Aorta (tissue), 5 donors: ENCODE results near the gene ANKRD23. TPM values are rescaled to one million over a fixed set of nuclear protein-coding genes. Genes with fewer than 3 reads are reported as not detected.

Source experiments
- ATAC-seq: fragments of 200-7000 bp; cut with Tn5 transposase; one replicate; pipeline ENCODE4 v1.9.1; 2022; ENCODE audit warnings: moderate library complexity; ENCODE audit not compliant: low FRiP score
- DNase-seq, 2 donors: peaks; one replicate each; pipeline ENCODE4 v3.0.0-alpha.2; 2020
- H3K27ac ChIP-seq, 2 donors: one replicate each; pipeline ENCODE4 v1.5.1; 2013; ENCODE audit warnings: low read length in 2 of 2, mild to moderate bottlenecking in 2 of 2, moderate library complexity in 2 of 2, control low read depth in 1 of 2, inconsistent platforms in 1 of 2, low read depth in 1 of 2
- H3K27me3 ChIP-seq, 2 donors: one replicate each; pipeline ENCODE4 v1.6.1; 2013; ENCODE audit warnings: control low read depth in 1 of 2, low read length in 1 of 2, mild to moderate bottlenecking in 1 of 2, moderate library complexity in 1 of 2; ENCODE audit not compliant: insufficient read depth in 2 of 2, control insufficient read depth in 1 of 2
- H3K36me3 ChIP-seq, 2 donors: one replicate each; pipeline ENCODE4 v1.6.1; 2013; ENCODE audit warnings: control low read depth in 1 of 2, low read length in 1 of 2, mild to moderate bottlenecking in 1 of 2; ENCODE audit not compliant: insufficient read depth in 2 of 2, control insufficient read depth in 1 of 2
- H3K4me1 ChIP-seq, 2 donors: one replicate each; pipeline ENCODE4 v1.6.1; 2013; ENCODE audit warnings: low read length in 2 of 2, control low read depth in 1 of 2, mild to moderate bottlenecking in 1 of 2, moderate library complexity in 1 of 2; ENCODE audit not compliant: insufficient read depth in 2 of 2, control insufficient read depth in 1 of 2
- H3K4me3 ChIP-seq, 2 donors: one replicate each; pipeline ENCODE4 v1.5.1; 2013; ENCODE audit warnings: low read length in 2 of 2, control low read depth in 1 of 2, mild to moderate bottlenecking in 1 of 2
- H3K9me3 ChIP-seq: one replicate; pipeline ENCODE4 v1.6.1; 2013; ENCODE audit warnings: mild to moderate bottlenecking, low read length; ENCODE audit not compliant: control insufficient read depth
- WGBS, 2 donors: extraction: QIAGEN DNeasy Blood & Tissue Kit; methylation state at CpG; one replicate each; pipeline ENCODE4 v1.1.7; 2013; 5-methylcytosine and 5-hydroxymethylcytosine counted together
- intact Hi-C, 2 donors: fragments of 100-400 bp; cut with DNase I; formaldehyde crosslinking; loops; one replicate each; pipeline versions ENCODE4 v1.14.2 to v1.15.0; 2022
- polyA plus RNA-seq, 2 donors: library from polyadenylated mRNA; stranded (reverse); fragments of 200-250 nt; gene quantifications; one replicate each; pipeline ENCODE4 v1.2.3, GENCODE V29; 2013
- total RNA-seq, 2 donors: library from RNA; stranded (reverse); fragmentation: NEBNext Ultra II Directional; extraction: Animal tissue kit (Norgen Biotek cat#: 25700); gene quantifications; one replicate each; pipeline ENCODE4 v1.2.1, GENCODE V29; 2021
- donor health status: healthy with polysubstance abuse.
- donor health status: Bipolar disorder and iron deficiency.
- donor health status: DM: no; HTN: no; CAD: no.
- donor health status: DM: no; HTN: no; CAD: no.
- donor health status: DM: yes; HTN: yes; CAD: no.

The ANKRD23 gene
- total and polyA plus RNA-seq, 4 donors: 4.6 to 5.4 (median 5.3) TPM; not detected in 1

GRCh38 chr2:96872591-96873349, 28.9 kb upstream of the ANKRD23 start:
- Histone ChIP-seq H3K9me3 (no peaks in the 10 kb centered on the region), H3K27me3 (no peaks in the 10 kb centered on the region), H3K4me3 (no peak overlapping the region), H3K27ac (no peak overlapping the region), H3K4me1 (no peaks in the 10 kb centered on the region), H3K36me3 (no peaks in the 10 kb centered on the region)
- ATAC-seq (no peak), DNase-seq (peak in 1 of 2 donors; percentile 73)
- intact Hi-C loops: no loop called here
- WGBS, 2 donors: 80% methylated on average over 14 of the region's 14 CpGs

- Histone ChIP-seq H3K4me3 (peak overlapping the region; percentile 89 to 96), H3K27me3 (no peaks in the 10 kb centered on the region), H3K27ac (peak overlapping the region; percentile 70 to 96), H3K4me1 (no peaks in the 10 kb centered on the region), H3K9me3 (no peaks in the 10 kb centered on the region), H3K36me3 (no peaks in the 10 kb centered on the region)
- DNase-seq: peak; percentile 64 to 80
- ATAC-seq: no peak
- intact Hi-C loops: no loop called here
- 3 to 4% methylated on average over 13 of the region's 13 CpGs for WGBS, 2 donors
These were observed 26.9 kb upstream of the ANKRD23 start for GRCh38 chr2:96870626-96871255.

GRCh38 chr2:96869822-96870625, 26.2 kb upstream of the ANKRD23 start, which contains the start of gene SEMA4C:
Gene SEMA4C, minus strand, starts transcription at chr2:96870080. Its CDS starts 2,194 bp downstream, at chr2:96867886.
- H3K27ac ChIP-seq: peak within 1 kb of the TSS; percentile 85 to 96
- no peaks in the 10 kb centered on the region for H3K4me1 ChIP-seq
- DNase-seq: peak; percentile 78 to 91
- 0 to 1% methylated on average over 33 to 93 of the region's 93 CpGs for WGBS, 2 donors
- peak; percentile 71 for ATAC-seq
- intact Hi-C loops: loop anchor here (1.0 to 2.0 kb wide), 2 partner anchors 17 to 37 kb away; no protein-coding TSS in a partner anchor
- peak within 1 kb of the TSS; percentile 89 to 96 for H3K4me3 ChIP-seq
- peaks cover 0 to 4% of the 10 kb centered on the region in 2 donors for H3K36me3 ChIP-seq
- no peaks in the 10 kb centered on the region for H3K27me3 ChIP-seq
- no peaks in the 10 kb centered on the region for H3K9me3 ChIP-seq

- Histone ChIP-seq H3K9me3 (no peaks in the 10 kb centered on the region), H3K4me3 (peak overlapping the region; percentile 89 to 96), H3K27ac (peak overlapping the region; percentile 85 to 96), H3K4me1 (no peaks in the 10 kb centered on the region), H3K36me3 (peaks cover 0 to 7% of the 10 kb centered on the region in 2 donors), H3K27me3 (no peaks in the 10 kb centered on the region)
- intact Hi-C loops: loop anchor here (1.0 to 2.0 kb wide), 2 partner anchors 17 to 38 kb away; no protein-coding TSS in a partner anchor
- DNase-seq (peak; percentile 92 to 95), ATAC-seq (peak; percentile 77)
- WGBS, 2 donors: 1 to 2% methylated on average over 30 to 64 of the region's 64 CpGs
These were observed 25.5 kb upstream of the ANKRD23 start for GRCh38 chr2:96869281-96869821.

GRCh38 chr2:96868555-96869280, 24.9 kb upstream of the ANKRD23 start:
- Histone ChIP-seq H3K9me3 (no peaks in the 10 kb centered on the region), H3K36me3 (peaks cover 0 to 11% of the 10 kb centered on the region in 2 donors), H3K27ac (peak overlapping the region; percentile 81 to 84), H3K4me3 (peak overlapping the region; percentile 89 to 96), H3K4me1 (no peaks in the 10 kb centered on the region), H3K27me3 (no peaks in the 10 kb centered on the region)
- 0 to 1% methylated on average over 59 to 76 of the region's 76 CpGs for WGBS, 2 donors
- DNase-seq: peak; percentile 94 to 95
- intact Hi-C loops: loop anchor here (1.0 to 2.0 kb wide), 2 partner anchors 18 to 39 kb away; no protein-coding TSS in a partner anchor
- peak; percentile 83 for ATAC-seq

- Histone ChIP-seq H3K4me3 (peak overlapping the region; percentile 89 to 96), H3K4me1 (no peaks in the 10 kb centered on the region), H3K9me3 (no peaks in the 10 kb centered on the region), H3K27me3 (no peaks in the 10 kb centered on the region), H3K27ac (peak overlapping the region in 1 of 2 donors; percentile 9), H3K36me3 (peaks cover 0 to 15% of the 10 kb centered on the region in 2 donors)
- intact Hi-C loops: loop anchor here in 1 of 2 donors (2.0 kb wide), 1 partner anchor 19 kb away; no protein-coding TSS in a partner anchor
- WGBS, 2 donors: 3 to 4% methylated on average over 27 of the region's 27 CpGs
- no peak for ATAC-seq
- peak in 1 of 2 donors; percentile 52 for DNase-seq
These were observed 24.1 kb upstream of the ANKRD23 start for GRCh38 chr2:96867756-96868554.

GRCh38 chr2:96866986-96867755, 23.4 kb upstream of the ANKRD23 start:
- intact Hi-C loops: no loop called here
- Histone ChIP-seq H3K4me1 (no peaks in the 10 kb centered on the region), H3K27ac (no peak overlapping the region), H3K27me3 (no peaks in the 10 kb centered on the region), H3K36me3 (peaks cover 0 to 15% of the 10 kb centered on the region in 2 donors), H3K9me3 (no peaks in the 10 kb centered on the region), H3K4me3 (no peak overlapping the region)
- ATAC-seq: no peak
- 47 to 49% methylated on average over 22 of the region's 22 CpGs for WGBS, 2 donors
- no peak for DNase-seq
